HUES6 (cell line): Measurements from ENCODE around the gene GIPC2.
"Not testable (repeated sequence)": the region's sequence is repeated elsewhere in the genome, so short reads cannot be mapped to it uniquely, and the experiment has no call there.

ENCODE experiments used
- H3K27ac ChIP-seq: 2 replicates; pipeline ENCODE4 v1.7.0; 2013; ENCODE audit warnings: low read depth, mild to moderate bottlenecking, low read length, inconsistent platforms
- H3K27me3 ChIP-seq: 2 replicates; pipeline ENCODE4 v1.6.1; 2013; ENCODE audit warnings: low read length; ENCODE audit not compliant: control insufficient read depth, insufficient read depth
- H3K36me3 ChIP-seq: 2 replicates; pipeline ENCODE4 v1.6.1; 2013; ENCODE audit warnings: low read length; ENCODE audit not compliant: control insufficient read depth, insufficient read depth
- H3K4me1 ChIP-seq: 2 replicates; pipeline ENCODE4 v1.6.1; 2013; ENCODE audit warnings: low read length; ENCODE audit not compliant: control insufficient read depth, insufficient read depth
- H3K4me3 ChIP-seq: 2 replicates; pipeline ENCODE4 v1.5.1; 2013; ENCODE audit warnings: low read depth, low read length
- H3K9ac ChIP-seq: one replicate; pipeline ENCODE4 v1.6.1; 2013; ENCODE audit warnings: mild to moderate bottlenecking, low read length
- H3K9me3 ChIP-seq: 2 replicates; pipeline ENCODE4 v1.6.1; 2013; ENCODE audit warnings: low read depth, low read length; ENCODE audit not compliant: control insufficient read depth, insufficient read depth

Gene GIPC2

DNA sequence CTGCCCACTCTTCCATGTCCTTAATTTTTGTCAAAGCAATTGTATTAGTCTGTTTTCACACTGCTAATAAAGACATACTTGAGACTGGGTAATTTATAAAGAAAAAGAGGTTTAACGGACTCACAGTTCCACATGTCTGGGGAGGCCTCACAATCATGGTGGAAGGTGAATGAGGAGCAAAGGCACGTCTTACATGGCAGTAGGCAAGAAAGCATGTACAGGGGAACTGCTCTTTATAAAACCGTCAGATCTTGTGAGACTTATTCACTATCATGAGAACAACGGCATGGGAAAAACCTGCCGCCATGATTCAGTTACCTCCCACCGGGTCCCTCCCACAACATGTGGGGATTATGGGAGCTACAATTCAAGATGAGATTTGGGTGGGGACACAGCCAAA is 74.7 kb downstream of the GIPC2 start:
- not testable (repeated sequence) for H3K27ac ChIP-seq, H3K27me3 ChIP-seq, H3K9ac ChIP-seq, H3K9me3 ChIP-seq, H3K4me3 ChIP-seq, H3K4me1 ChIP-seq, H3K36me3 ChIP-seq

GRCh38 chr1:78121710-78122109 is 75.9 kb downstream of the GIPC2 start:
- Histone ChIP-seq H3K9me3 (no peaks in the 10 kb centered on the region), H3K36me3 (no peaks in the 10 kb centered on the region), H3K4me3 (no peak overlapping the region), H3K9ac (no peak overlapping the region), H3K27ac (no peak overlapping the region), H3K27me3 (no peaks in the 10 kb centered on the region), H3K4me1 (peaks cover 9% of the 10 kb centered on the region; the same call in 1 of the 2 replicates)

- Histone ChIP-seq H3K4me1 (peaks cover 9% of the 10 kb centered on the region; the same call in 1 of the 2 replicates), H3K36me3 (no peaks in the 10 kb centered on the region), H3K27ac (no peak overlapping the region), H3K27me3 (no peaks in the 10 kb centered on the region), H3K9me3 (no peaks in the 10 kb centered on the region), H3K4me3 (no peak overlapping the region), H3K9ac (no peak overlapping the region)
These were observed 76.6 kb downstream of the GIPC2 start for GRCh38 chr1:78122389-78122788.

DNA sequence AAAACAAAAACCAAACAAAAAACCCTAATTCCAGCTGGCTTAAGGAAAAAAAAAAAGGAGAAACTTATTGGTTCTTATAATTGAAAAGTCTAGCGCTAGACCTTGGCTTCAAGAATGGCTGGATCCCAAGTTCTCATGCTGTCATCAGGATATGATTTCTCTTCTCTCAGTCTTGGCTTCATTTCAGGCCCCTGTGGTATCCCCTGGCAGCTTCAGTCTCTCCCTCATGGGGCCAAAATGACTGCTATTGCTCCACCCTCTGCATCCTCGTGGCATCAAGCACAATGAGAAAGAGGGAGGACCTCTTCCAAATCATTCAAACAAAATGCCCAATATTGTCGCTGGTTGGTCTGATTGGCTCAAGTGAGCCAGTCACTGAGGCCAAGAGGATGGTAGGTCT is 80.7 kb downstream of the GIPC2 start:
- H3K9ac ChIP-seq, result no peak overlapping the region
- H3K27ac ChIP-seq, result no peak overlapping the region
- H3K4me3 ChIP-seq, result no peak overlapping the region
- peaks cover 6% of the 10 kb centered on the region; the same call in 1 of the 2 replicates for H3K4me1 ChIP-seq
- H3K27me3 ChIP-seq, result no peaks in the 10 kb centered on the region
- H3K9me3 ChIP-seq, result no peaks in the 10 kb centered on the region
- H3K36me3 ChIP-seq, result no peaks in the 10 kb centered on the region

DNA sequence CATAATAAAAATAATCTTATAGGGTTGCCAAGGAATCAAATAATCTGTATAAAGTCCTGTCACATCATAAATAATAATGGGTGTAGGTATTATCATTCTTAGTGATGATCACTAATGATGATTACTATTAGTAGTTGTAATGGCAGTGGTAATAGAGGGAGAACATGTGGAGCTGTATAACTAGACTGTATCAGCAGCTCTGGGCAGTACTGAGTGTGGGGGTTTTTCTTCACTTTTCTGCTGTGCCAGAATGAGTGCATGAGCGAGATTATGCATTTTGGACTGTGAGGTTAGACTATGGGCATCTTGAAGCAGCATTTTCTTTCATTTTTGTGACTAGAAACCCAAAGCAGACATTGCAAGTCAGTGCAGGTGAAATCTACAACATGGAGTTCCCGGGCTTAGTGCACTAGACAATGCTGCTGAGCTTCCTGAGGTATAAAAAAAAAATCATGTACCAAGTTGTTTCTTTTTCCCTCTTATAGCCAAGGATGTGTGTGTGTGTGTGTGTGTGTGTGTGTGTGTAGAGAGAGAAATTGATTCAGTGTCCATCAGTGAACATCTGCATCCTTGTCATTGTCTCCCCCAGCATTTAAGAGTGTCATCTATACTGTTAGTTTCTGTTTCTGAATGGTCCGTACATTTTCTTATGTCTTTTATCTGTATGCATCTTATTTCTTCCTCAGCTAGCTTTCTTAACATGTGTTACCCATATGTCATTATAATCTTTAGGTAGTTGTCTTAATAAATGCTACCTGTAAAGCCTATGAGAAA is 86.6 kb downstream of the GIPC2 start:
- Histone ChIP-seq H3K27me3 (peaks cover 12% of the 10 kb centered on the region; the same call in 1 of the 2 replicates), H3K27ac (no peak overlapping the region), H3K36me3 (no peaks in the 10 kb centered on the region), H3K4me1 (no peaks in the 10 kb centered on the region), H3K9ac (no peak overlapping the region), H3K4me3 (no peak overlapping the region), H3K9me3 (no peaks in the 10 kb centered on the region)

- Histone ChIP-seq H3K27me3 (peaks cover 12% of the 10 kb centered on the region; the same call in 1 of the 2 replicates), H3K4me1 (no peaks in the 10 kb centered on the region), H3K27ac (no peak overlapping the region), H3K4me3 (no peak overlapping the region), H3K36me3 (no peaks in the 10 kb centered on the region), H3K9me3 (no peaks in the 10 kb centered on the region), H3K9ac (no peak overlapping the region)
These were observed 87.2 kb downstream of the GIPC2 start for GRCh38 chr1:78132948-78133322.

GRCh38 chr1:78136680-78137079 is 90.9 kb downstream of the GIPC2 start:
- no peak overlapping the region for H3K4me3 ChIP-seq

GRCh38 chr1:78141531-78142231 is 95.9 kb downstream of the GIPC2 start:
- no peak overlapping the region for H3K27ac ChIP-seq
- H3K9ac ChIP-seq, result no peak overlapping the region

More at GRCh38 chr1:78136680-78137079, 90.9 kb downstream of the GIPC2 start:
- H3K4me1 ChIP-seq, result no peaks in the 10 kb centered on the region
- no peak overlapping the region for H3K27ac ChIP-seq
- peaks cover 15% of the 10 kb centered on the region; the same call in 1 of the 2 replicates for H3K27me3 ChIP-seq
- H3K9ac ChIP-seq, result no peak overlapping the region
- H3K9me3 ChIP-seq, result no peaks in the 10 kb centered on the region
- no peaks in the 10 kb centered on the region for H3K36me3 ChIP-seq

DNA sequence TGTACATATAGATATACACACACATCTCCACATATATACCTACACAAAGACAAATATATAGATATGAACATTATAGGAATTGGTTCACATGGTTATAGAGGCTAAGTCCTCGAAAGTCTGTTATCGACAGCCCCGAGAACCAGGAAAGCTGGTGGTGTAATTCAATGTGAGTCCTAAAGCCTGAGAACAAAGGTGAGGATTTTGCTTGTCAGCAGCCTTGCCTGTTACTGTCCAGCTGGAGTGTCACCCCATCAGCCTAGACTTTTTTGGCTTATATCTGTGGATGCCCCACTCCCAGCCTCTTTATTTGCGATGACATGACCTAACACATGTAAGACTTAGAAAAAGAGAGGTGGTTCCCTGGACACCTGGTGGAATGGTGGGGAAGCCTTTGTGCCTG is 97.0 kb downstream of the GIPC2 start:
- Histone ChIP-seq H3K27me3 (peaks cover 31% of the 10 kb centered on the region), H3K9me3 (no peaks in the 10 kb centered on the region), H3K36me3 (no peaks in the 10 kb centered on the region), H3K4me3 (no peak overlapping the region), H3K27ac (no peak overlapping the region), H3K4me1 (no peaks in the 10 kb centered on the region), H3K9ac (no peak overlapping the region)

More at GRCh38 chr1:78141531-78142231, 95.9 kb downstream of the GIPC2 start:
- Histone ChIP-seq H3K9me3 (no peaks in the 10 kb centered on the region), H3K27me3 (peaks cover 23% of the 10 kb centered on the region), H3K4me3 (no peak overlapping the region), H3K4me1 (no peaks in the 10 kb centered on the region), H3K36me3 (no peaks in the 10 kb centered on the region)

DNA sequence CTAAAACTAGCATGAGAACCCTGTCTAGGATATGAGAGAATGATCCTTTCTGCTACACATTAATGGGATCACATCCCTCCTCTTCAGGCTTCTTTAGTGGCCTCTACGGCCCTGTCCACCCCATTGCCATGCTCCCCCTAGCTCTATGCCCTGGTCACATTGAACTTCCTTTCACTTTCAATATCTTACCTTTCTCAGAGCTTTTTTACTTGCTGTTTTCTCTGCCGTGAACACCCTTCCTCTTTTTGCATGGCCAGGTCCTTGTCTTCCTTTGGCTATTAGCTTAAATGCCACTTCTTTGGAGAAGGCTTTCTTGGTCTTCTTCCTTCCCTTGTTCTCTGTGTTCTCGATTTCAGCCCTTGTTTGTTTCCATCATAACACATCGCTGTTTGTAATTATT is 97.4 kb downstream of the GIPC2 start:
- no peak overlapping the region for H3K4me3 ChIP-seq
- H3K9ac ChIP-seq, result no peak overlapping the region
- H3K27ac ChIP-seq, result no peak overlapping the region
- H3K9me3 ChIP-seq, result no peaks in the 10 kb centered on the region
- no peaks in the 10 kb centered on the region for H3K4me1 ChIP-seq
- no peaks in the 10 kb centered on the region for H3K36me3 ChIP-seq
- H3K27me3 ChIP-seq, result peaks cover 31% of the 10 kb centered on the region

DNA sequence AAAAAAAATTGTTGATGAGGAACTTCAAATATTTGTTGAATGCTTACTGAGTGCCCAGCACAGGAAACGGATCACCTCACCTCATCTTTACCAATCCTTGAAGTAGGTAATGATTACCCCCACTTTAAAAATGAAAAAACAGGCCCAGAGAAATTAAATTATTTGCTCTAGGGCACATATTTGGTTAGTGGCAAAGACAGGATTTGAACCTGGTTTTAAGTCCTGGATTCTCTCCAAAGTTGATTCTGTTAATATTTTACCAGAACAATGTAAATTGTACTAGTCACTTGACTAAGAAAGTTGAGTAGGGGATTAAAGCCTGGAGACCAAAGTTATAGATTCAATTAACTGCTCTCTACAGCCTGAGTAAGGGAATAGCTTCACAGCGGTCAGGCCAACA is 97.9 kb downstream of the GIPC2 start:
- Histone ChIP-seq H3K36me3 (no peaks in the 10 kb centered on the region), H3K9me3 (no peaks in the 10 kb centered on the region), H3K4me1 (no peaks in the 10 kb centered on the region), H3K27me3 (peaks cover 31% of the 10 kb centered on the region), H3K9ac (no peak overlapping the region), H3K27ac (no peak overlapping the region), H3K4me3 (no peak overlapping the region)
